NCI-H2196 treated with DMSO at 0.1 percent for 48 hours (cell line): ENCODE data around the gene RPL13.

Source experiments
- DNase-seq: peaks from one replicate; lab custom pipeline; 2025; ENCODE audit not compliant: unreplicated experiment; lab: John Stamatoyannopoulos, UW

RPL13 gene

GRCh38 chr16:89545044-89545830 is 15.2 kb upstream of the RPL13 start:
- no peak for DNase-seq

- no peak for DNase-seq
These were observed 14.5 kb upstream of the RPL13 start for GRCh38 chr16:89545831-89546574.

- no peak for DNase-seq
These were observed 13.7 kb upstream of the RPL13 start for GRCh38 chr16:89546781-89547180.

- DNase-seq: no peak
These were observed 13.2 kb upstream of the RPL13 start for GRCh38 chr16:89547291-89547690.

GRCh38 chr16:89547860-89548259 is 12.6 kb upstream of the RPL13 start:
- DNase-seq: no peak

- no peak for DNase-seq
These were observed 12.0 kb upstream of the RPL13 start for GRCh38 chr16:89548344-89549006.

- no peak for DNase-seq
These were observed 11.3 kb upstream of the RPL13 start for GRCh38 chr16:89549007-89549700.

- no peak for DNase-seq
These were observed 10.0 kb upstream of the RPL13 start for GRCh38 chr16:89550421-89551007.

GRCh38 chr16:89552329-89552728 is 8.2 kb upstream of the RPL13 start:
- DNase-seq: no peak

- DNase-seq: no peak
These were observed 7.6 kb upstream of the RPL13 start for GRCh38 chr16:89552913-89553312.

- no peak for DNase-seq
These were observed 6.7 kb upstream of the RPL13 start for GRCh38 chr16:89553733-89554132.

GRCh38 chr16:89554343-89554742 is 6.1 kb upstream of the RPL13 start:
- no peak for DNase-seq

- DNase-seq: no peak
These were observed 5.2 kb upstream of the RPL13 start for GRCh38 chr16:89555265-89555664.

- DNase-seq: no peak
These were observed 4.7 kb upstream of the RPL13 start for GRCh38 chr16:89555780-89556179.

- DNase-seq: no peak
These were observed 3.5 kb upstream of the RPL13 start for GRCh38 chr16:89556750-89557689.

GRCh38 chr16:89557690-89558490 is 2.6 kb upstream of the RPL13 start:
- no peak for DNase-seq

- no peak for DNase-seq
These were observed 831 bp downstream of the RPL13 start for GRCh38 chr16:89561142-89561883.

- DNase-seq: no peak
These were observed 1.6 kb downstream of the RPL13 start for GRCh38 chr16:89561884-89562599.
